Trophoblast cell (in vitro differentiated cells and primary cell): ENCODE measurements around the gene MIGA2.
A peak's percentile ranks its signal among the peaks of the same experiment; 100 is the strongest.

Source experiments
- DNase-seq, 2 donors: peaks; one replicate each; pipeline ENCODE4 v3.0.0-alpha.2; 2016
- H2AFZ ChIP-seq: 2 replicates; pipeline ENCODE4 v1.6.1; 2013; ENCODE audit warnings: low read length, moderate library complexity, mild to moderate bottlenecking; ENCODE audit not compliant: insufficient read depth, poor library complexity
- H2AK5ac ChIP-seq: 2 replicates; pipeline ENCODE4 v1.6.1; 2013; ENCODE audit warnings: mild to moderate bottlenecking, low read length
- H2BK120ac ChIP-seq: 2 replicates; pipeline ENCODE4 v1.6.1; 2013; ENCODE audit warnings: low read length, mild to moderate bottlenecking, moderate library complexity; ENCODE audit not compliant: insufficient read depth, poor library complexity
- H2BK12ac ChIP-seq: 2 replicates; pipeline ENCODE4 v1.6.1; 2013; ENCODE audit warnings: mild to moderate bottlenecking, low read length, moderate library complexity
- H2BK5ac ChIP-seq: 2 replicates; pipeline ENCODE4 v1.6.1; 2013; ENCODE audit warnings: low read length, low read depth, moderate library complexity, mild to moderate bottlenecking; ENCODE audit not compliant: poor library complexity
- H3K14ac ChIP-seq: 2 replicates; pipeline ENCODE4 v1.6.1; 2013; ENCODE audit warnings: mild to moderate bottlenecking, low read length
- H3K18ac ChIP-seq: 2 replicates; pipeline ENCODE4 v1.6.1; 2013; ENCODE audit warnings: mild to moderate bottlenecking, low read length
- H3K23ac ChIP-seq: 2 replicates; pipeline ENCODE4 v1.6.1; 2013; ENCODE audit warnings: low read length
- H3K27ac ChIP-seq: 2 replicates; pipeline ENCODE4 v1.5.1; 2013; ENCODE audit warnings: low read depth, mild to moderate bottlenecking, inconsistent platforms, low read length, moderate library complexity
- H3K27me3 ChIP-seq: 2 replicates; pipeline ENCODE4 v1.6.1; 2013; ENCODE audit warnings: inconsistent platforms, mild to moderate bottlenecking, low read length, moderate library complexity; ENCODE audit not compliant: insufficient read depth
- H3K36me3 ChIP-seq, 2 experiments: 1 replicate in 1 of 2; 2 replicates in 1 of 2; pipeline ENCODE4 v1.6.1; 2013; ENCODE audit warnings: low read length in 2 of 2, mild to moderate bottlenecking in 2 of 2, moderate library complexity in 1 of 2; ENCODE audit not compliant: insufficient read depth in 2 of 2, control insufficient read depth in 1 of 2
- H3K4ac ChIP-seq: 2 replicates; pipeline ENCODE4 v1.6.1; 2013; ENCODE audit warnings: low read depth, mild to moderate bottlenecking, low read length, moderate library complexity
- H3K4me1 ChIP-seq, 2 experiments: 1 replicate in 1 of 2; 2 replicates in 1 of 2; pipeline ENCODE4 v1.6.1; 2013; ENCODE audit warnings: low read length in 2 of 2, mild to moderate bottlenecking in 2 of 2, moderate library complexity in 1 of 2; ENCODE audit not compliant: insufficient read depth in 2 of 2, control insufficient read depth in 1 of 2
- H3K4me2 ChIP-seq: 2 replicates; pipeline ENCODE4 v1.6.1; 2013; ENCODE audit warnings: inconsistent platforms, mild to moderate bottlenecking, low read length, moderate library complexity
- H3K4me3 ChIP-seq: 2 replicates; pipeline ENCODE4 v1.5.1; 2013; ENCODE audit warnings: mild to moderate bottlenecking, low read depth, low read length, inconsistent platforms
- H3K79me1 ChIP-seq: one replicate; pipeline ENCODE4 v1.6.1; 2013; ENCODE audit warnings: low read length
- H3K79me2 ChIP-seq: 2 replicates; pipeline ENCODE4 v1.6.1; 2013; ENCODE audit warnings: low read length, mild to moderate bottlenecking; ENCODE audit not compliant: control insufficient read depth, insufficient read depth, poor library complexity
- H3K9ac ChIP-seq: 2 replicates; pipeline ENCODE4 v1.6.1; 2013; ENCODE audit warnings: mild to moderate bottlenecking, low read length
- H3K9me3 ChIP-seq: 2 replicates; pipeline ENCODE4 v1.6.1; 2013; ENCODE audit warnings: low read depth, mild to moderate bottlenecking, control low read depth, inconsistent platforms, low read length; ENCODE audit not compliant: insufficient read depth
- H4K12ac ChIP-seq: 2 replicates; pipeline ENCODE4 v1.6.1; 2013; ENCODE audit warnings: low read depth, mild to moderate bottlenecking, low read length, moderate library complexity
- H4K8ac ChIP-seq: 2 replicates; pipeline ENCODE4 v1.6.1; 2013; ENCODE audit warnings: low read depth, mild to moderate bottlenecking, low read length, moderate library complexity
- H4K91ac ChIP-seq: one replicate; pipeline ENCODE4 v1.6.1; 2013; ENCODE audit warnings: low read depth, mild to moderate bottlenecking, low read length, moderate library complexity
- WGBS: extraction: QIAGEN DNeasy Blood & Tissue Kit; methylation state at CpG from one replicate; pipeline ENCODE4 v1.1.7; 2013; ENCODE audit warnings: missing lambda C conversion rate; ENCODE audit not compliant: insufficient read length, insufficient coverage; ENCODE audit errors: extremely low coverage; 5-methylcytosine and 5-hydroxymethylcytosine counted together

The MIGA2 gene

GRCh38 chr9:129108805-129109536 is 72.5 kb downstream of the MIGA2 start:
- Histone ChIP-seq H3K36me3 (peaks cover 0 to 3% of the 10 kb centered on the region in 2 experiments), H3K23ac (no peak overlapping the region), H2AFZ (no peak overlapping the region), H3K27ac (no peak overlapping the region), H3K9me3 (no peaks in the 10 kb centered on the region), H3K79me2 (peaks cover 14% of the 10 kb centered on the region), H2BK5ac (no peak overlapping the region), H4K91ac (peak overlapping the region; percentile 22), H2BK120ac (no peak overlapping the region), H3K79me1 (peaks cover 16% of the 10 kb centered on the region), H3K9ac (no peak overlapping the region), H3K14ac (no peak overlapping the region), H3K4me1 (peaks cover 7 to 9% of the 10 kb centered on the region in 2 experiments), H3K4me2 (no peak overlapping the region), H4K12ac (no peak overlapping the region), H3K18ac (peak overlapping the region; percentile 38), H2BK12ac (no peak overlapping the region), H3K27me3 (peaks cover 6% of the 10 kb centered on the region), H2AK5ac (no peak overlapping the region), H3K4ac (no peak overlapping the region), H4K8ac (no peak overlapping the region), H3K4me3 (no peak overlapping the region)
- no CpG with 5 or more reads among the region's 10 CpGs for WGBS
- DNase-seq: no peak

- Histone ChIP-seq H3K9ac (no peak overlapping the region), H2BK120ac (no peak overlapping the region), H3K27me3 (peaks cover 6% of the 10 kb centered on the region), H4K12ac (no peak overlapping the region), H3K9me3 (no peaks in the 10 kb centered on the region), H3K18ac (no peak overlapping the region), H3K14ac (no peak overlapping the region), H3K27ac (no peak overlapping the region), H2BK5ac (no peak overlapping the region), H2AK5ac (no peak overlapping the region), H4K91ac (no peak overlapping the region), H3K36me3 (peaks cover 0 to 3% of the 10 kb centered on the region in 2 experiments), H3K79me2 (peaks cover 14% of the 10 kb centered on the region), H2AFZ (no peak overlapping the region), H4K8ac (no peak overlapping the region), H3K23ac (no peak overlapping the region), H3K4me1 (peaks cover 7 to 9% of the 10 kb centered on the region in 2 experiments), H2BK12ac (no peak overlapping the region), H3K4me2 (no peak overlapping the region), H3K4ac (no peak overlapping the region), H3K4me3 (no peak overlapping the region), H3K79me1 (peaks cover 16% of the 10 kb centered on the region)
- no CpG with 5 or more reads among the region's 7 CpGs for WGBS
- peak; percentile 91 to 92 for DNase-seq
Observed at GRCh38 chr9:129109537-129109903, 73.1 kb downstream of the MIGA2 start.

DNA sequence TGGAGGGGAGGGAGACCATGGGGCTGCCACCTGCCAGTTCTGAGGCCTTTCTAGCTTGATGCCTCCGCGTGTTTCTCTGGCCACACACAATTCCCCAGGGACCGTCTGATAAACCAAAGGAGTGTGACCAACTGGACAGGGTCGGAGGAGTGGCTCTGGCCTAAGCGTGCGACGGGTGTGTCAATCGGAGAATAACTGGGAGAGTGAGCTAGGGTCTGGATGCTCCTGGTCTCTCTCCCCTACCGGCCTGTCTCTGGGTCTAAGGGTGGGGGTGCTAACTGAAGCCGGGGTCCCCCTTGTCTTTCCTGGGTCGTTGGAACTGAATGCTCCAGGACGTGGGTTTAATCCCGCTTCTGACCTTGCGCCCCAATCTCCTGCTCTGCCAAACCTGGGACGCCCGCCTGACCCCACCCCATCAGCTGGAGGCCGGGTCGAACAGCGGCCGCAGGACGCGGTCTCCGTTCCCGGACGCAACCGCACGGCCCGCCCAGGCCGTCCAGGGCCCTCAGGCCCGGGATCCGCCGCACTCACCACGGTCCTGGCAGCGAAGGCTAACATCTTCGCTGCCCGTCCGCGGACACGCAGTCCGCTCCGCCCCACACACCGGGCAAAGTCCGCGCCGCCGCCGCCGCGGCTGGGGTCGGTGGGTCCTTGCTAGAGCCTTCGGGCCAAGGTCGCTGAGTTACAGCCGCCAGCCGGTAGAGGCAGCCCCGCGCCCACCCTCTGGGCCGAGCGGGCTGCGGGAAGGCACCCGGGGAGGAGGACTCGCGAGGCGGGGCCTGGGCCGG is 73.7 kb downstream of the MIGA2 start:
- WGBS: no CpG with 5 or more reads among the region's 64 CpGs
- H3K9me3 ChIP-seq: no peaks in the 10 kb centered on the region
- H3K27me3 ChIP-seq: peaks cover 6% of the 10 kb centered on the region
- no peak overlapping the region for H2BK12ac ChIP-seq
- H4K91ac ChIP-seq: peak overlapping the region; percentile 41
- no peak overlapping the region for H3K27ac ChIP-seq
- H3K4ac ChIP-seq: peak overlapping the region; percentile 5
- H2BK5ac ChIP-seq: no peak overlapping the region
- H3K4me2 ChIP-seq: peak overlapping the region; percentile 91
- H3K79me2 ChIP-seq: peaks cover 14% of the 10 kb centered on the region
- peak overlapping the region; percentile 77 for H3K4me3 ChIP-seq
- DNase-seq: peak; percentile 48 to 60
- H2AK5ac ChIP-seq: no peak overlapping the region
- peak overlapping the region; percentile 75 for H2AFZ ChIP-seq
- peak overlapping the region; percentile 68 for H3K9ac ChIP-seq
- H3K36me3 ChIP-seq: peaks cover 0 to 3% of the 10 kb centered on the region in 2 experiments
- H4K12ac ChIP-seq: peak overlapping the region; percentile 1
- H3K18ac ChIP-seq: peak overlapping the region; percentile 31
- peak overlapping the region; percentile 62 for H3K14ac ChIP-seq
- H3K79me1 ChIP-seq: peaks cover 16% of the 10 kb centered on the region
- H3K23ac ChIP-seq: no peak overlapping the region
- peak overlapping the region; percentile 86 for H4K8ac ChIP-seq
- no peak overlapping the region for H2BK120ac ChIP-seq
- H3K4me1 ChIP-seq: peaks cover 7 to 9% of the 10 kb centered on the region in 2 experiments

GRCh38 chr9:129110740-129111527 is 74.5 kb downstream of the MIGA2 start, which contains the start of the genes CRAT and PTPA:
Gene CRAT, minus strand, starts transcription at chr9:129110793. Its CDS starts 284 bp downstream, at chr9:129110509.
Gene PTPA, plus strand, starts transcription at chr9:129111415. Its CDS starts 186 bp downstream, at chr9:129111601.
- H4K12ac ChIP-seq: peak within 1 kb of the TSS; percentile 99
- H3K79me1 ChIP-seq: peaks cover 16% of the 10 kb centered on the region
- H4K8ac ChIP-seq: peak within 1 kb of the TSS; percentile 98
- WGBS: no CpG with 5 or more reads among the region's 77 CpGs
- peak within 1 kb of the TSS; percentile 96 for H2AFZ ChIP-seq
- H2BK12ac ChIP-seq: peak within 1 kb of the TSS; percentile 43
- H3K14ac ChIP-seq: peak within 1 kb of the TSS; percentile 99
- H2BK5ac ChIP-seq: peak within 1 kb of the TSS; percentile 98
- peak within 1 kb of the TSS; percentile 96 for H4K91ac ChIP-seq
- H3K4me1 ChIP-seq: peaks cover 7 to 9% of the 10 kb centered on the region in 2 experiments
- H2BK120ac ChIP-seq: peak within 1 kb of the TSS; percentile 74
- peaks cover 6% of the 10 kb centered on the region for H3K27me3 ChIP-seq
- peak; percentile 93 to 97 for DNase-seq
- no peak within 1 kb of the TSS for H3K23ac ChIP-seq
- H3K18ac ChIP-seq: peak within 1 kb of the TSS; percentile 99
- H3K4ac ChIP-seq: peak within 1 kb of the TSS; percentile 94
- H3K4me3 ChIP-seq: peak within 1 kb of the TSS; percentile 90
- peak within 1 kb of the TSS; percentile 94 for H3K4me2 ChIP-seq
- H3K27ac ChIP-seq: peak within 1 kb of the TSS; percentile 94
- peaks cover 2 to 3% of the 10 kb centered on the region in 2 experiments for H3K36me3 ChIP-seq
- H3K9me3 ChIP-seq: no peaks in the 10 kb centered on the region
- H2AK5ac ChIP-seq: peak within 1 kb of the TSS; percentile 93
- H3K79me2 ChIP-seq: peaks cover 14% of the 10 kb centered on the region
- H3K9ac ChIP-seq: peak within 1 kb of the TSS; percentile 80
